ENCODE measurements around the gene PTPMT1.

Gene PTPMT1

GRCh38 chr11:47616726-47617416 is 51.5 kb downstream of the PTPMT1 start:
- no peak for DNase-seq

- DNase-seq = no peak
Observed at GRCh38 chr11:47617417-47617809, 52.0 kb downstream of the PTPMT1 start.

GRCh38 chr11:47620836-47621378 is 55.5 kb downstream of the PTPMT1 start:
- DNase-seq = no peak

Data from right forelimb (tissue), 1 donor.